NCI-H2196 (cell line): Measurements from ENCODE around the gene SYNGR1.
A peak's percentile ranks its signal among the peaks of the same experiment; 100 is the strongest.
"Not testable (repeated sequence)": the region's sequence is repeated elsewhere in the genome, so short reads cannot be mapped to it uniquely, and the experiment has no call there.

Source experiments
- DNase-seq: peaks from one replicate; lab custom pipeline; 2025; ENCODE audit not compliant: unreplicated experiment; lab: John Stamatoyannopoulos, UW

The SYNGR1 gene

GRCh38 chr22:39405346-39406085 lies 55.7 kb downstream of the SYNGR1 start:
- DNase-seq, result no peak

GRCh38 chr22:39408173-39408572 lies 58.4 kb downstream of the SYNGR1 start:
- DNase-seq, result no peak

- DNase-seq, result no peak
These were observed 59.0 kb downstream of the SYNGR1 start for GRCh38 chr22:39408807-39409206.

GRCh38 chr22:39409516-39410029 lies 59.8 kb downstream of the SYNGR1 start:
- DNase-seq, result no peak

- no peak for DNase-seq
These were observed 60.5 kb downstream of the SYNGR1 start for GRCh38 chr22:39410264-39410663.

GRCh38 chr22:39411828-39412365 lies 62.1 kb downstream of the SYNGR1 start:
- not testable (repeated sequence) for DNase-seq

GRCh38 chr22:39413204-39413603 lies 63.4 kb downstream of the SYNGR1 start:
- DNase-seq, result not testable (repeated sequence)

- no peak for DNase-seq
These were observed 64.6 kb downstream of the SYNGR1 start for GRCh38 chr22:39414377-39414776.

GRCh38 chr22:39414886-39415285 lies 65.1 kb downstream of the SYNGR1 start:
- DNase-seq, result peak; percentile 24

- no peak for DNase-seq
These were observed 65.7 kb downstream of the SYNGR1 start for GRCh38 chr22:39415506-39415905.

- peak; percentile 2 for DNase-seq
These were observed 66.5 kb downstream of the SYNGR1 start for GRCh38 chr22:39416319-39416718.

GRCh38 chr22:39417641-39418040 lies 67.8 kb downstream of the SYNGR1 start:
- no peak for DNase-seq

- DNase-seq, result no peak
These were observed 68.9 kb downstream of the SYNGR1 start for GRCh38 chr22:39418696-39419095.

GRCh38 chr22:39419096-39419495 lies 69.3 kb downstream of the SYNGR1 start:
- DNase-seq, result no peak

GRCh38 chr22:39419911-39420310 lies 70.1 kb downstream of the SYNGR1 start:
- DNase-seq, result no peak

- no peak for DNase-seq
These were observed 71.9 kb downstream of the SYNGR1 start for GRCh38 chr22:39421691-39422090.

- DNase-seq, result no peak
These were observed 72.3 kb downstream of the SYNGR1 start for GRCh38 chr22:39422101-39422500.

GRCh38 chr22:39422721-39423120 lies 72.9 kb downstream of the SYNGR1 start:
- no peak for DNase-seq

- no peak for DNase-seq
These were observed 74.2 kb downstream of the SYNGR1 start for GRCh38 chr22:39423976-39424375.

GRCh38 chr22:39426380-39427043 lies 76.7 kb downstream of the SYNGR1 start:
- DNase-seq, result no peak

- no peak for DNase-seq
These were observed 78.2 kb downstream of the SYNGR1 start for GRCh38 chr22:39427751-39428596.
